Heart left ventricle (tissue), 16 donors: ENCODE measurements around the gene PLSCR3. TPM values are rescaled to one million over a fixed set of nuclear protein-coding genes. Genes with fewer than 3 reads are reported as not detected.

Source experiments
- ATAC-seq, 4 donors: fragments of 200-7000 bp; cut with Tn5 transposase; one replicate each; pipeline ENCODE4 v1.9.1; 2020 to 2022; ENCODE audit warnings: moderate library complexity in 4 of 4, mild to moderate bottlenecking in 3 of 4, moderate number of reproducible peaks in 1 of 4
- DNase-seq, 5 donors: peaks; one replicate each; pipeline ENCODE4 v3.0.0-alpha.2; 2020
- H3K27ac ChIP-seq, 12 donors: fragments of 200-600 bp; sonication (generic) in 4 of 12; one replicate each; pipeline versions ENCODE4 v1.5.0 to v1.8.0; 2016 to 2022; ENCODE audit warnings: mild to moderate bottlenecking in 2 of 12
- H3K27me3 ChIP-seq, 9 donors: fragments of 200-600 bp; sonication (generic) in 2 of 9; one replicate each; pipeline versions ENCODE4 v1.5.1 to v1.8.0; 2016 to 2022; ENCODE audit warnings: mild to moderate bottlenecking in 3 of 9
- H3K36me3 ChIP-seq, 9 donors: fragments of 200-600 bp; sonication (generic) in 2 of 9; one replicate each; pipeline versions ENCODE4 v1.5.0 to v1.8.0; 2018 to 2022; ENCODE audit warnings: mild to moderate bottlenecking in 2 of 9
- H3K4me1 ChIP-seq, 12 donors: fragments of 200-600 bp; sonication (generic) in 4 of 12; one replicate each; pipeline versions ENCODE4 v1.5.0 to v1.8.0; 2016 to 2022; ENCODE audit warnings: mild to moderate bottlenecking in 3 of 12
- H3K4me3 ChIP-seq, 12 donors: fragments of 200-600 bp; sonication (generic) in 4 of 12; one replicate each; pipeline versions ENCODE4 v1.5.0 to v1.8.0; 2017 to 2022; ENCODE audit warnings: mild to moderate bottlenecking in 9 of 12, moderate library complexity in 4 of 12
- H3K9me3 ChIP-seq, 12 donors: fragments of 200-600 bp; sonication (generic) in 4 of 12; one replicate each; pipeline versions ENCODE4 v1.5.0 to v1.8.0; 2016 to 2022; ENCODE audit warnings: mild to moderate bottlenecking in 1 of 12
- POLR2A ChIP-seq, 2 donors: fragments of 450-650 bp; IDR thresholded peaks; one replicate each; pipeline ENCODE4 v1.6.1; 2017; ENCODE audit warnings: antibody characterized with exemption in 2 of 2, mild to moderate bottlenecking in 2 of 2, moderate library complexity in 2 of 2
- WGBS, 4 donors: extraction: QIAGEN DNeasy Blood & Tissue Kit in 2 of 4; methylation state at CpG; one replicate each; pipeline versions ENCODE4 v1.1.5 to v1.1.7; 2013 to 2018; 5-methylcytosine and 5-hydroxymethylcytosine counted together
- intact Hi-C, 10 donors: fragments of 100-400 bp; cut with DNase I; formaldehyde crosslinking; loops; one replicate each; pipeline versions ENCODE4 v1.11.1 to v1.14.2; 2022
- polyA plus RNA-seq, 2 donors: library from polyadenylated mRNA; stranded (reverse); fragments of 200-250 nt; gene quantifications; one replicate each; pipeline ENCODE4 v1.2.3, GENCODE V29; 2013
- total RNA-seq, 9 donors: library from RNA; depleted of rRNA in 2 of 9; stranded (reverse); fragments of >200 nt in 2 of 9; fragmentation: NEBNext Ultra II Directional in 3 of 9; extraction: Animal tissue kit (Norgen Biotek cat#: 25700) in 3 of 9; gene quantifications; one replicate each; pipeline versions ENCODE4 v1.1.0 to v1.2.4, GENCODE V29; 2016 to 2023
- TF ChIP-seq, protein P1 (sequence below), 12 donors: fragments of 200-600 bp; sonication (generic) in 4 of 12; IDR thresholded peaks; one replicate each; pipeline versions ENCODE4 v1.5.0 to v1.8.0; 2018 to 2022; ENCODE audit warnings: antibody characterized with exemption in 12 of 12, mild to moderate bottlenecking in 5 of 12
- donor health status: ischemic (EF 13 %, LVEDD 7.1; RV severe dilation, severe dysfunction).
- donor health status: healthy with polysubstance abuse.
- donor health status: DM: no; HTN: yes; CAD: no.
- donor health status: DM: no; HTN: no; CAD: no.
- donor health status: ischemic (EF 25% LVEDD 6.9; RV normal size, moderate dysfunction).
- donor health status: ischemic (EF 25% LVEDD 5.7; RV mildly dilated, moderate dysfunction).
- donor health status: healthy.
- donor health status: DM: yes; HTN: yes; CAD: no.
- donor health status: ischemic (EF 35%, LVEDD 5.7; RV mildly dilated, moderate dysfunction).
- donor health status: nonischemic (EF 11% LVEDD 7.7; RV severe dilation, severe dysfunction).
- donor health status: DM: yes; HTN: yes; CAD: no.
- donor health status: PGD.
- donor health status: ischemic (EF 29% LVEDD 5.4; RV normal size, mild dysfunction).
- donor health status: nonischemic (EF 23%, LVEDD 6.1; RV moderate dilation, normal function).

PLSCR3 gene
- total and polyA plus RNA-seq, 11 donors = 14.3 to 29.5 (median 16.9) TPM

DNA sequence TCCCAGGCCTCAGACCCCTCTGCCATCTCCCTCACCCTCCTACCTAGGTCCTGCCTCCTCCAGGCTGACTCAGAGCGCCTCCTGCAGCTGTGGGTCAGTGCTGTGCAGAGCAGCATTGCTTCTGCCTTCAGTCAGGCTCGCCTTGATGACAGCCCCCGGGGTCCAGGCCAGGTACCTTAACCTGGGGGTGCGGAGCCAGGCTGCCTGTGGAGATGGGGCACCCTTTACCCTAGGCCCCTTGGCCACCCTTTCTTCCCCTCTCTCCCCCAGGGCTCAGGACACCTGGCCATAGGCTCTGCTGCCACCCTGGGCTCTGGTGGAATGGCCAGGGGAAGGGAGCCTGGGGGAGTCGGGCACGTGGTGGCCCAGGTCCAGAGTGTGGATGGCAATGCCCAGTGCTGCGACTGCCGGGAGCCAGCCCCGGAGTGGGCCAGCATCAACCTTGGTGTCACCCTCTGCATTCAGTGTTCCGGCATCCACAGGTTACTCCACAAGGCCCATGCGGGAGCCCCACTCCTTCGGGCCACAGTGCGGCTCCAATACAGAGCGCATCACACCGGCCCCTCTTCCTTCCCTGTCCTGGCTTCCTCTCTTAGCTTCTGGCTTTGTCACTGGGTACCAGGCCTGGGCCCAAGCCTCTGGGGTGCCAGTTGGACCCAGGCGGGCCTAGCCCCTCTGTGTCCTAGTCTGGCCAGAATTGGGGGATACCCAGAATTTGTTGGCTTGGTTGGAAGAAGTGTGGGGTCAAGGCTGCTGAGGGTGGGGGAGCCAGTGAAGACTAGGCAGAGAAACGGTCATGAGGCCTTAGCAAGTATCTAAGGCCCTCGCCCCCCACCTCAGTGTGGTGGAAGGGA, 47.3 kb downstream of the PLSCR3 start:
- TF ChIP-seq, protein P1, sequence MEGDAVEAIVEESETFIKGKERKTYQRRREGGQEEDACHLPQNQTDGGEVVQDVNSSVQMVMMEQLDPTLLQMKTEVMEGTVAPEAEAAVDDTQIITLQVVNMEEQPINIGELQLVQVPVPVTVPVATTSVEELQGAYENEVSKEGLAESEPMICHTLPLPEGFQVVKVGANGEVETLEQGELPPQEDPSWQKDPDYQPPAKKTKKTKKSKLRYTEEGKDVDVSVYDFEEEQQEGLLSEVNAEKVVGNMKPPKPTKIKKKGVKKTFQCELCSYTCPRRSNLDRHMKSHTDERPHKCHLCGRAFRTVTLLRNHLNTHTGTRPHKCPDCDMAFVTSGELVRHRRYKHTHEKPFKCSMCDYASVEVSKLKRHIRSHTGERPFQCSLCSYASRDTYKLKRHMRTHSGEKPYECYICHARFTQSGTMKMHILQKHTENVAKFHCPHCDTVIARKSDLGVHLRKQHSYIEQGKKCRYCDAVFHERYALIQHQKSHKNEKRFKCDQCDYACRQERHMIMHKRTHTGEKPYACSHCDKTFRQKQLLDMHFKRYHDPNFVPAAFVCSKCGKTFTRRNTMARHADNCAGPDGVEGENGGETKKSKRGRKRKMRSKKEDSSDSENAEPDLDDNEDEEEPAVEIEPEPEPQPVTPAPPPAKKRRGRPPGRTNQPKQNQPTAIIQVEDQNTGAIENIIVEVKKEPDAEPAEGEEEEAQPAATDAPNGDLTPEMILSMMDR (IDR thresholded peaks at IDR 0.05) = no peak
- TF ChIP-seq POLR2A (IDR thresholded peaks at IDR 0.05) = no peak
- no peak overlapping the region for H3K4me3 ChIP-seq
- intact Hi-C loops = loop anchor here in 9 of 10 donors (2.0 to 10.0 kb wide), 6 partner anchors 62 to 295 kb away; partner anchors contain the start of gene SLC2A4 (in 5 of the 9)
- H3K9me3 ChIP-seq = no peaks in the 10 kb centered on the region
- H3K36me3 ChIP-seq = peaks cover 0 to 10% (median 0%) of the 10 kb centered on the region in 9 donors
- no peak for ATAC-seq
- no peak overlapping the region for H3K27ac ChIP-seq
- no peak for DNase-seq
- peaks cover 0 to 26% (median 16%) of the 10 kb centered on the region in 12 donors for H3K4me1 ChIP-seq
- WGBS, 4 donors = 66 to 75% (median 71%) methylated on average over 17 to 18 of the region's 18 CpGs
- peaks cover 0 to 5% (median 0%) of the 10 kb centered on the region in 9 donors for H3K27me3 ChIP-seq

GRCh38 chr17:7343250-7343649, 51.1 kb downstream of the PLSCR3 start:
- no peak overlapping the region for H3K27ac ChIP-seq
- H3K36me3 ChIP-seq = peaks cover 0 to 8% (median 0%) of the 10 kb centered on the region in 9 donors
- H3K27me3 ChIP-seq = peaks cover 0 to 32% (median 0%) of the 10 kb centered on the region in 9 donors
- ATAC-seq = no peak
- 73 to 76% (median 74%) methylated on average over 15 of the region's 15 CpGs for WGBS, 4 donors
- H3K9me3 ChIP-seq = no peaks in the 10 kb centered on the region
- no peak for TF ChIP-seq POLR2A (IDR thresholded peaks at IDR 0.05)
- TF ChIP-seq, protein P1 (IDR thresholded peaks at IDR 0.05) = no peak
- intact Hi-C loops = loop anchor here in 3 of 10 donors (10.0 kb wide), 2 partner anchors 58 to 68 kb away; partner anchors contain the start of gene SLC2A4 (in 2 of the 3)
- H3K4me3 ChIP-seq = no peak overlapping the region
- peaks cover 0 to 6% (median 0%) of the 10 kb centered on the region in 12 donors for H3K4me1 ChIP-seq
- DNase-seq = no peak

DNA sequence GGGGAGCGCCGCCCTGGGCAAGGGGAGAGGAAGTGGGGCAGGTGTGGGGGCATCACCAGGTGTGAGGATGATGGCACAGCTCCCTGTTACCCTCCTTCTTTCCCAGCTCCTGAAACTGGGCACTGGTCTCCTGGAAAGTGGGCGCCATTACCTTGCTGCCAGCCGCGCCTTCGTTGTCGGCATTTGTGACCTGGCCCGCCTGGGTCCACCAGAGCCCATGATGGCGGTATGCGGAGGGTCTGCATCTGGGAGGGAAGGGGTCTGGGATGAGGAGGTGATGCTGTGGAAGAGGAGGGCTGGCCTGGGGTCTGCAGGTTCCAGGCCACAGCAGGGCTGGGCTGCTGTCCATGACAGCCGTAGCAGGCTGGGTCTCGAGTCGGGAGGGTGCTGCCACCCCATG, 52.5 kb downstream of the PLSCR3 start:
- H3K36me3 ChIP-seq = peaks cover 0 to 2% (median 0%) of the 10 kb centered on the region in 9 donors
- WGBS, 4 donors = 91 to 97% (median 93%) methylated on average over 8 to 13 of the region's 13 CpGs
- TF ChIP-seq, protein P1 (IDR thresholded peaks at IDR 0.05) = no peak
- TF ChIP-seq POLR2A (IDR thresholded peaks at IDR 0.05) = no peak
- ATAC-seq (no peak), DNase-seq (no peak)
- no peak overlapping the region for H3K27ac ChIP-seq
- H3K9me3 ChIP-seq = no peaks in the 10 kb centered on the region
- peaks cover 0 to 13% (median 0%) of the 10 kb centered on the region in 12 donors for H3K4me1 ChIP-seq
- H3K4me3 ChIP-seq = no peak overlapping the region
- peaks cover 0 to 36% (median 0%) of the 10 kb centered on the region in 9 donors for H3K27me3 ChIP-seq
- intact Hi-C loops = loop anchor here in 3 of 10 donors (10.0 kb wide), 2 partner anchors 57 to 67 kb away; partner anchors contain the start of gene SLC2A4 (in 2 of the 3)

- H3K27me3 ChIP-seq = peaks cover 0 to 53% (median 6%) of the 10 kb centered on the region in 9 donors
- peaks cover 0 to 24% (median 0%) of the 10 kb centered on the region in 12 donors for H3K4me1 ChIP-seq
- no peak overlapping the region for H3K27ac ChIP-seq
- no peaks in the 10 kb centered on the region for H3K9me3 ChIP-seq
- TF ChIP-seq, protein P1 (IDR thresholded peaks at IDR 0.05) = no peak
- no peak for TF ChIP-seq POLR2A (IDR thresholded peaks at IDR 0.05)
- ATAC-seq = no peak
- WGBS, 4 donors = 69 to 84% (median 77%) methylated on average over 2 of the region's 2 CpGs
- no peak overlapping the region for H3K4me3 ChIP-seq
- intact Hi-C loops = loop anchor here in 3 of 10 donors (10.0 kb wide), 2 partner anchors 55 to 65 kb away; partner anchors contain the start of gene SLC2A4 (in 2 of the 3)
- no peak for DNase-seq
- H3K36me3 ChIP-seq = no peaks in the 10 kb centered on the region
Measured at GRCh38 chr17:7340179-7340578, 54.1 kb downstream of the PLSCR3 start.
